Spleen (tissue), 11 donors: ENCODE results near the gene SEMA3F. TPM values are rescaled to one million over a fixed set of nuclear protein-coding genes. Genes with fewer than 3 reads are reported as not detected.
A peak's percentile ranks its signal among the peaks of the same experiment; 100 is the strongest.

Source experiments
- DNase-seq: peaks from one replicate; pipeline ENCODE4 v3.0.0-alpha.2; 2020
- H3K27ac ChIP-seq, 8 donors: fragments of 200-600 bp; sonication (generic) in 7 of 8; 1 replicate in 4 of 8; 2 replicates in 4 of 8; pipeline versions ENCODE4 v1.5.0 to v1.8.0; 2016 to 2021; ENCODE audit warnings: inconsistent platforms in 4 of 8, mild to moderate bottlenecking in 4 of 8, moderate library complexity in 1 of 8
- H3K27me3 ChIP-seq, 7 donors: fragments of 200-600 bp; sonication (generic) in 6 of 7; replicated peaks in 1 of 7; 1 replicate in 4 of 7; 2 replicates in 3 of 7; pipeline versions ENCODE4 v1.5.0 to v1.8.0; 2016 to 2021; ENCODE audit warnings: inconsistent platforms in 3 of 7, mild to moderate bottlenecking in 1 of 7
- H3K36me3 ChIP-seq, 6 donors: fragments of 200-600 bp; sonication (generic) in 5 of 6; 1 replicate in 4 of 6; 2 replicates in 2 of 6; pipeline versions ENCODE4 v1.5.0 to v1.8.0; 2016 to 2021; ENCODE audit warnings: inconsistent platforms in 2 of 6
- H3K4me1 ChIP-seq, 6 donors: fragments of 200-600 bp; sonication (generic) in 5 of 6; 1 replicate in 3 of 6; 2 replicates in 3 of 6; pipeline versions ENCODE4 v1.5.0 to v1.8.0; 2016 to 2021; ENCODE audit warnings: inconsistent platforms in 3 of 6
- H3K4me3 ChIP-seq, 8 donors: fragments of 200-600 bp; sonication (generic) in 7 of 8; 1 replicate in 4 of 8; 2 replicates in 4 of 8; pipeline versions ENCODE4 v1.5.0 to v1.8.0; 2016 to 2021; ENCODE audit warnings: inconsistent platforms in 4 of 8, mild to moderate bottlenecking in 4 of 8, moderate library complexity in 2 of 8
- H3K9me3 ChIP-seq, 8 donors: fragments of 200-600 bp; sonication (generic) in 7 of 8; 1 replicate in 4 of 8; 2 replicates in 4 of 8; pipeline versions ENCODE4 v1.5.0 to v1.8.0; 2016 to 2021; ENCODE audit warnings: inconsistent platforms in 4 of 8
- CTCF ChIP-seq, 11 experiments: fragments of 200-600 bp in 7 of 11; fragments of 450-650 bp in 4 of 11; sonication (generic) in 4 of 11; IDR thresholded peaks in 8 of 11; conservative IDR thresholded peaks in 3 of 11; 1 replicate in 7 of 11; 2 replicates in 4 of 11; pipeline versions ENCODE4 v1.4.0 to v1.8.0; 2016 to 2021; ENCODE audit warnings: antibody characterized with exemption in 11 of 11, inconsistent platforms in 4 of 11, mild to moderate bottlenecking in 1 of 11
- POLR2A ChIP-seq, 3 donors: fragments of 450-650 bp; IDR thresholded peaks; one replicate each; pipeline ENCODE4 v1.5.1; 2017; ENCODE audit warnings: antibody characterized with exemption in 3 of 3, mild to moderate bottlenecking in 1 of 3
- POLR2AphosphoS5 ChIP-seq, 3 donors: sonication (generic); formaldehyde crosslinking; IDR thresholded peaks; one replicate each; pipeline ENCODE4 v1.5.1; 2017; ENCODE audit warnings: antibody characterized with exemption in 3 of 3
- WGBS, 5 donors: extraction: QIAGEN DNeasy Blood & Tissue Kit in 3 of 5; methylation state at CpG; one replicate each; pipeline versions ENCODE4 v1.1.5 to v1.1.7; 2013 to 2018; 5-methylcytosine and 5-hydroxymethylcytosine counted together
- intact Hi-C: fragments of 100-400 bp; cut with DNase I; formaldehyde crosslinking; loops from one replicate; pipeline ENCODE4 v1.15.0; 2023; ENCODE audit warnings: low total_unique reads
- polyA plus RNA-seq, 3 donors: library from polyadenylated mRNA; stranded (reverse); fragments of 200-250 nt; gene quantifications; one replicate each; pipeline ENCODE4 v1.2.1, GENCODE V29; 2013
- total RNA-seq, 7 donors: library from RNA; depleted of rRNA in 3 of 7; stranded (reverse); fragments of >200 nt in 3 of 7; fragmentation: NEBNext Ultra II Directional in 4 of 7; extraction: Animal tissue kit (Norgen Biotek cat#: 25700) in 4 of 7; gene quantifications; one replicate each; pipeline versions ENCODE4 v1.1.0 to v1.2.1, GENCODE V29; 2016 to 2021
- donor health status: healthy with polysubstance abuse.
- donor health status: DM: no; HTN: no; CAD: no; lungs with moderate emphysema.
- donor health status: DM: no; HTN: no; CAD: no.
- donor health status: Bipolar disorder and iron deficiency.
- donor health status: healthy.
- donor health status: DM: no; HTN: no; CAD: no.
- donor health status: DM: yes; HTN: yes; CAD: no.

SEMA3F gene
- total and polyA plus RNA-seq, 10 donors, result 16.9 to 205 (median 77.9) TPM

GRCh38 chr3:50230794-50231125 lies 75.6 kb downstream of the SEMA3F start:
- DNase-seq, result no peak
- TF ChIP-seq CTCF (IDR thresholded peaks at IDR 0.05 in 8 of 11, conservative IDR thresholded peaks at IDR 0.05 in 3 of 11) (no peak), POLR2AphosphoS5 (IDR thresholded peaks at IDR 0.05) (no peak), POLR2A (IDR thresholded peaks at IDR 0.05) (no peak)
- intact Hi-C loops, result loop anchor here (10.0 kb wide), 1 partner anchor 94 kb away; the partner anchor contains the start of genes HYAL2 and TUSC2
- Histone ChIP-seq H3K36me3 (no peaks in the 10 kb centered on the region), H3K9me3 (no peaks in the 10 kb centered on the region), H3K27ac (peak overlapping the region in 5 of 8 donors; percentile 54 to 92 (median 62)), H3K4me1 (peaks cover 11 to 84% (median 61%) of the 10 kb centered on the region in 6 donors), H3K27me3 (no peaks in the 10 kb centered on the region), H3K4me3 (peak overlapping the region in 1 of 8 donors; percentile 39)
- WGBS, 5 donors, result 83 to 93% (median 87%) methylated on average over 4 of the region's 4 CpGs

- no peaks in the 10 kb centered on the region for H3K9me3 ChIP-seq
- H3K4me3 ChIP-seq, result no peak overlapping the region
- no peaks in the 10 kb centered on the region for H3K27me3 ChIP-seq
- TF ChIP-seq POLR2AphosphoS5 (IDR thresholded peaks at IDR 0.05) (no peak), CTCF (IDR thresholded peaks at IDR 0.05 in 8 of 11, conservative IDR thresholded peaks at IDR 0.05 in 3 of 11) (no peak), POLR2A (IDR thresholded peaks at IDR 0.05) (no peak)
- H3K4me1 ChIP-seq, result peaks cover 9 to 76% (median 53%) of the 10 kb centered on the region in 6 donors
- no peaks in the 10 kb centered on the region for H3K36me3 ChIP-seq
- WGBS, 5 donors, result 76 to 94% (median 89%) methylated on average over 5 of the region's 5 CpGs
- DNase-seq, result no peak
- intact Hi-C loops, result loop anchor here (10.0 kb wide), 1 partner anchor 93 kb away; the partner anchor contains the start of genes HYAL2 and TUSC2
- H3K27ac ChIP-seq, result no peak overlapping the region
Observed at GRCh38 chr3:50231581-50231980, 76.5 kb downstream of the SEMA3F start.

- intact Hi-C loops, result loop anchor here (10.0 kb wide), 1 partner anchor 92 kb away; the partner anchor contains the start of genes HYAL2 and TUSC2
- Histone ChIP-seq H3K27me3 (no peaks in the 10 kb centered on the region), H3K36me3 (no peaks in the 10 kb centered on the region), H3K27ac (no peak overlapping the region), H3K4me3 (no peak overlapping the region), H3K4me1 (peaks cover 4 to 69% (median 47%) of the 10 kb centered on the region in 6 donors), H3K9me3 (no peaks in the 10 kb centered on the region)
- no peak for DNase-seq
- 82 to 89% (median 87%) methylated on average over 3 of the region's 3 CpGs for WGBS, 5 donors
- no peak for TF ChIP-seq POLR2A (IDR thresholded peaks at IDR 0.05)
- TF ChIP-seq POLR2AphosphoS5 (IDR thresholded peaks at IDR 0.05), result no peak
- no peak for TF ChIP-seq CTCF (IDR thresholded peaks at IDR 0.05 in 8 of 11, conservative IDR thresholded peaks at IDR 0.05 in 3 of 11)
Observed at GRCh38 chr3:50232303-50232702, 77.2 kb downstream of the SEMA3F start.

GRCh38 chr3:50233176-50233575 lies 78.1 kb downstream of the SEMA3F start:
- TF ChIP-seq CTCF (IDR thresholded peaks at IDR 0.05 in 8 of 11, conservative IDR thresholded peaks at IDR 0.05 in 3 of 11) (no peak), POLR2A (IDR thresholded peaks at IDR 0.05) (no peak), POLR2AphosphoS5 (IDR thresholded peaks at IDR 0.05) (no peak)
- Histone ChIP-seq H3K9me3 (no peaks in the 10 kb centered on the region), H3K4me3 (no peak overlapping the region), H3K27ac (peak overlapping the region in 2 of 8 donors; percentile 21 to 26), H3K27me3 (no peaks in the 10 kb centered on the region), H3K4me1 (peaks cover 4 to 64% (median 41%) of the 10 kb centered on the region in 6 donors), H3K36me3 (peaks cover 0 to 1% (median 0%) of the 10 kb centered on the region in 6 donors)
- DNase-seq, result no peak
- intact Hi-C loops, result loop anchor here (10.0 kb wide), 1 partner anchor 92 kb away; the partner anchor contains the start of genes HYAL2 and TUSC2
- 87 to 96% (median 94%) methylated on average over 3 to 4 of the region's 4 CpGs for WGBS, 5 donors
